GM21515 (cell line): ENCODE data around the gene NAV1.

Experiments used
- ATAC-seq: cut with Tn5 transposase; IDR thresholded peaks from one replicate; pipeline ENCODE4 v1.9.1; 2021; ENCODE audit not compliant: unreplicated experiment

The NAV1 gene

GRCh38 chr1:201502511-201502857 is 36.4 kb upstream of the NAV1 start:
- ATAC-seq = no peak

GRCh38 chr1:201503397-201504176 is 35.3 kb upstream of the NAV1 start:
- no peak for ATAC-seq

- no peak for ATAC-seq
Measured at GRCh38 chr1:201504179-201504631, 34.7 kb upstream of the NAV1 start.

- ATAC-seq = no peak
Measured at GRCh38 chr1:201504799-201505502, 34.0 kb upstream of the NAV1 start.

GRCh38 chr1:201505503-201505890 is 33.4 kb upstream of the NAV1 start:
- no peak for ATAC-seq

- no peak for ATAC-seq
Measured at GRCh38 chr1:201506092-201506491, 32.8 kb upstream of the NAV1 start.

GRCh38 chr1:201506557-201507359 is 32.2 kb upstream of the NAV1 start, which contains the start of gene CSRP1:
Gene CSRP1, minus strand, starts transcription at chr1:201507123. Its CDS starts 10,820 bp downstream, at chr1:201496303.
- peak; percentile 85 for ATAC-seq

- ATAC-seq = peak; percentile 1
Measured at GRCh38 chr1:201507360-201507675, 31.6 kb upstream of the NAV1 start.

GRCh38 chr1:201508809-201509208 is 30.1 kb upstream of the NAV1 start:
- ATAC-seq = no peak

GRCh38 chr1:201509601-201510374 is 29.1 kb upstream of the NAV1 start:
- no peak for ATAC-seq

- no peak for ATAC-seq
Measured at GRCh38 chr1:201510734-201511133, 28.2 kb upstream of the NAV1 start.

- no peak for ATAC-seq
Measured at GRCh38 chr1:201511396-201511940, 27.5 kb upstream of the NAV1 start.

GRCh38 chr1:201511941-201512539 is 26.9 kb upstream of the NAV1 start:
- peak; percentile 45 for ATAC-seq

- ATAC-seq = no peak
Measured at GRCh38 chr1:201513498-201514243, 25.3 kb upstream of the NAV1 start.

GRCh38 chr1:201514466-201514865 is 24.5 kb upstream of the NAV1 start:
- ATAC-seq = no peak

GRCh38 chr1:201515062-201515750 is 23.7 kb upstream of the NAV1 start:
- no peak for ATAC-seq

GRCh38 chr1:201515895-201516294 is 23.0 kb upstream of the NAV1 start:
- ATAC-seq = no peak

- ATAC-seq = no peak
Measured at GRCh38 chr1:201516511-201517127, 22.3 kb upstream of the NAV1 start.

GRCh38 chr1:201517631-201518030 is 21.3 kb upstream of the NAV1 start:
- ATAC-seq = no peak
